Mesenchymal stem cell (in vitro differentiated cells and primary cell): ENCODE results near the gene BABAM1.
A peak's percentile ranks its signal among the peaks of the same experiment; 100 is the strongest.

Experiments used
- DNase-seq: peaks from one replicate; pipeline ENCODE4 v3.0.0-alpha.2; 2013
- H2AFZ ChIP-seq: one replicate; pipeline ENCODE4 v1.6.1; 2013; ENCODE audit warnings: low read depth, mild to moderate bottlenecking, control low read depth, inconsistent platforms, low read length, moderate library complexity
- H2AK5ac ChIP-seq: 2 replicates; pipeline ENCODE4 v1.6.1; 2013; ENCODE audit warnings: low read length, moderate library complexity, mild to moderate bottlenecking, inconsistent platforms; ENCODE audit not compliant: severe bottlenecking
- H2BK120ac ChIP-seq: one replicate; pipeline ENCODE4 v1.6.1; 2013; ENCODE audit warnings: low read depth, mild to moderate bottlenecking, inconsistent platforms, low read length, moderate library complexity
- H2BK12ac ChIP-seq, 2 experiments: one replicate each; pipeline ENCODE4 v1.6.1; 2013; ENCODE audit warnings: inconsistent platforms in 2 of 2, low read length in 2 of 2, mild to moderate bottlenecking in 2 of 2, moderate library complexity in 2 of 2, control low read depth in 1 of 2
- H2BK15ac ChIP-seq: one replicate; pipeline ENCODE4 v1.6.1; 2013; ENCODE audit warnings: mild to moderate bottlenecking, low read depth, inconsistent platforms; ENCODE audit not compliant: poor library complexity, severe bottlenecking
- H2BK5ac ChIP-seq: 2 replicates; pipeline ENCODE4 v1.6.1; 2013; ENCODE audit warnings: low read depth, mild to moderate bottlenecking, low read length, control low read depth, inconsistent platforms; ENCODE audit not compliant: poor library complexity, severe bottlenecking
- H3K14ac ChIP-seq, 2 experiments: one replicate each; pipeline ENCODE4 v1.6.1; 2013; ENCODE audit warnings: inconsistent platforms in 2 of 2, low read length in 2 of 2, control low read depth in 1 of 2, mild to moderate bottlenecking in 1 of 2, moderate library complexity in 1 of 2
- H3K18ac ChIP-seq, 2 experiments: one replicate each; pipeline ENCODE4 v1.6.1; 2013; ENCODE audit warnings: inconsistent platforms in 2 of 2, low read length in 2 of 2, control low read depth in 1 of 2, low read depth in 1 of 2, mild to moderate bottlenecking in 1 of 2
- H3K23ac ChIP-seq, 2 experiments: one replicate each; pipeline ENCODE4 v1.6.1; 2013; ENCODE audit warnings: inconsistent platforms in 2 of 2, low read length in 2 of 2, mild to moderate bottlenecking in 2 of 2, moderate library complexity in 2 of 2, control low read depth in 1 of 2
- H3K27ac ChIP-seq: 2 replicates; pipeline ENCODE4 v1.5.1; 2013; ENCODE audit warnings: mild to moderate bottlenecking, moderate library complexity, low read length, control low read depth, inconsistent platforms; ENCODE audit not compliant: poor library complexity, severe bottlenecking
- H3K27me3 ChIP-seq, 2 experiments: 2 replicates each; pipeline versions ENCODE4 v1.6.1 to v1.7.0; 2013; ENCODE audit warnings: low read length in 2 of 2, mild to moderate bottlenecking in 2 of 2, moderate library complexity in 2 of 2, control low read depth in 1 of 2, inconsistent platforms in 1 of 2; ENCODE audit not compliant: control insufficient read depth in 1 of 2, insufficient read depth in 1 of 2
- H3K36me3 ChIP-seq, 2 experiments: 2 replicates each; pipeline versions ENCODE4 v1.6.1 to v1.7.0; 2013; ENCODE audit warnings: low read length in 2 of 2, control low read depth in 1 of 2, inconsistent platforms in 1 of 2, low read depth in 1 of 2, mild to moderate bottlenecking in 1 of 2; ENCODE audit not compliant: insufficient read depth in 2 of 2, control insufficient read depth in 1 of 2
- H3K4ac ChIP-seq, 2 experiments: one replicate each; pipeline ENCODE4 v1.6.1; 2013; ENCODE audit warnings: inconsistent platforms in 2 of 2, low read length in 2 of 2, mild to moderate bottlenecking in 2 of 2, moderate library complexity in 2 of 2, control low read depth in 1 of 2, low read depth in 1 of 2
- H3K4me1 ChIP-seq: 2 replicates; pipeline ENCODE4 v1.6.1; 2013; ENCODE audit warnings: low read depth, low read length, control low read depth; ENCODE audit not compliant: control insufficient read depth, insufficient read depth
- H3K4me2 ChIP-seq: 2 replicates; pipeline ENCODE4 v1.6.1; 2013; ENCODE audit warnings: low read length, mild to moderate bottlenecking, inconsistent platforms; ENCODE audit not compliant: poor library complexity, severe bottlenecking
- H3K4me3 ChIP-seq, 2 experiments: 2 replicates each; pipeline versions ENCODE4 v1.5.1 to v1.7.0; 2013; ENCODE audit warnings: low read length in 2 of 2, mild to moderate bottlenecking in 2 of 2, control low read depth in 1 of 2, low read depth in 1 of 2; ENCODE audit not compliant: insufficient read depth in 1 of 2
- H3K79me1 ChIP-seq: replicated peaks from 2 replicates; pipeline ENCODE4 v1.6.1; 2013; ENCODE audit warnings: mild to moderate bottlenecking, control low read depth, low read length, inconsistent platforms; ENCODE audit not compliant: poor library complexity, severe bottlenecking
- H3K9ac ChIP-seq: 2 replicates; pipeline ENCODE4 v1.7.0; 2013; ENCODE audit warnings: mild to moderate bottlenecking, low read length, moderate library complexity
- H3K9me3 ChIP-seq: 2 replicates; pipeline ENCODE4 v1.7.0; 2013; ENCODE audit warnings: mild to moderate bottlenecking, low read length; ENCODE audit not compliant: control insufficient read depth
- H4K8ac ChIP-seq: one replicate; pipeline ENCODE4 v1.6.1; 2013; ENCODE audit warnings: inconsistent platforms, mild to moderate bottlenecking, low read length, moderate library complexity
- H4K91ac ChIP-seq: one replicate; pipeline ENCODE4 v1.6.1; 2013; ENCODE audit warnings: mild to moderate bottlenecking, low read length, inconsistent platforms
- WGBS: methylation state at CpG from one replicate; pipeline ENCODE4 v1.1.7; 2013; ENCODE audit warnings: mixed read lengths; 5-methylcytosine and 5-hydroxymethylcytosine counted together

BABAM1 gene

GRCh38 chr19:17246681-17247425, 20.4 kb upstream of the BABAM1 start:
- Histone ChIP-seq H3K4me1 (peaks cover 46% of the 10 kb centered on the region), H2BK12ac (peak overlapping the region; percentile 82 to 94), H3K14ac (peak overlapping the region in 1 of 2 experiments; percentile 50), H3K4me3 (peak overlapping the region; percentile 16 to 69), H3K4me2 (peak overlapping the region; percentile 57), H3K18ac (peak overlapping the region; percentile 85 to 99), H2BK5ac (peak overlapping the region; percentile 59), H3K23ac (no peak overlapping the region), H3K36me3 (no peaks in the 10 kb centered on the region), H3K79me1 (no peaks in the 10 kb centered on the region), H3K4ac (peak overlapping the region; percentile 85 to 90), H3K27ac (peak overlapping the region; percentile 90), H3K9me3 (no peaks in the 10 kb centered on the region), H2AFZ (no peak overlapping the region), H2BK120ac (peak overlapping the region; percentile 75), H4K91ac (peak overlapping the region; percentile 95), H3K27me3 (no peaks in the 10 kb centered on the region), H2AK5ac (peak overlapping the region; percentile 62), H4K8ac (peak overlapping the region; percentile 95), H3K9ac (peak overlapping the region; percentile 71), H2BK15ac (peak overlapping the region; percentile 82)
- peak; percentile 87 for DNase-seq
- WGBS = 5% methylated on average over 20 of the region's 21 CpGs

GRCh38 chr19:17248011-17248776, 19.0 kb upstream of the BABAM1 start:
- Histone ChIP-seq H3K4me2 (no peak overlapping the region), H3K4me3 (no peak overlapping the region), H3K14ac (peak overlapping the region in 1 of 2 experiments; percentile 77), H4K91ac (peak overlapping the region; percentile 97), H3K4me1 (peaks cover 35% of the 10 kb centered on the region), H3K9me3 (no peaks in the 10 kb centered on the region), H3K79me1 (no peaks in the 10 kb centered on the region), H3K23ac (peak overlapping the region in 1 of 2 experiments; percentile 30), H2AK5ac (peak overlapping the region; percentile 94), H3K27me3 (no peaks in the 10 kb centered on the region), H3K4ac (peak overlapping the region; percentile 72 to 95), H3K36me3 (no peaks in the 10 kb centered on the region), H2BK120ac (peak overlapping the region; percentile 91), H2BK5ac (peak overlapping the region; percentile 35), H2BK12ac (peak overlapping the region; percentile 69 to 100), H3K18ac (peak overlapping the region; percentile 85 to 89), H2BK15ac (peak overlapping the region; percentile 60), H3K9ac (no peak overlapping the region), H3K27ac (no peak overlapping the region), H4K8ac (peak overlapping the region; percentile 91), H2AFZ (peak overlapping the region; percentile 43)
- peak; percentile 32 for DNase-seq
- 57% methylated on average over 21 of the region's 21 CpGs for WGBS

GRCh38 chr19:17249887-17250548, 17.2 kb upstream of the BABAM1 start:
- H4K91ac ChIP-seq = peak overlapping the region; percentile 87
- DNase-seq = no peak
- WGBS = 95% methylated on average over 15 of the region's 15 CpGs
- H3K27ac ChIP-seq = no peak overlapping the region
- H3K79me1 ChIP-seq = no peaks in the 10 kb centered on the region
- peaks cover 33% of the 10 kb centered on the region for H3K4me1 ChIP-seq
- H3K9ac ChIP-seq = no peak overlapping the region
- H2BK5ac ChIP-seq = no peak overlapping the region
- no peak overlapping the region for H3K14ac ChIP-seq
- no peak overlapping the region for H3K4me2 ChIP-seq
- no peak overlapping the region for H3K23ac ChIP-seq
- no peak overlapping the region for H2AFZ ChIP-seq
- H2BK12ac ChIP-seq = peak overlapping the region; percentile 31 to 46
- H3K4me3 ChIP-seq = no peak overlapping the region
- H3K9me3 ChIP-seq = no peaks in the 10 kb centered on the region
- peak overlapping the region in 1 of 2 experiments; percentile 43 for H3K4ac ChIP-seq
- peak overlapping the region; percentile 8 to 40 for H3K18ac ChIP-seq
- H2AK5ac ChIP-seq = no peak overlapping the region
- peak overlapping the region; percentile 13 for H2BK120ac ChIP-seq
- H4K8ac ChIP-seq = peak overlapping the region; percentile 29
- peaks cover 0 to 3% of the 10 kb centered on the region in 2 experiments for H3K27me3 ChIP-seq
- no peaks in the 10 kb centered on the region for H3K36me3 ChIP-seq
- H2BK15ac ChIP-seq = no peak overlapping the region
